Endothelial cell of umbilical vein (primary cell): ENCODE results near the gene CCDC146. TPM values are rescaled to one million over a fixed set of nuclear protein-coding genes. Genes with fewer than 3 reads are reported as not detected.

Experiments used
- BruUV-seq: library from RNA; stranded (reverse); fragments of 400-500 nt; replicated peaks from 2 replicates; lab custom pipeline; 2021; lab: Mats Ljungman, UMichigan
- CTCF ChIA-PET: fragments of 300-600, 350-600 bp; sonication (Branson Sonifier 250); formaldehyde crosslinking; loops from one replicate; lab custom pipeline; 2021; ENCODE audit warnings: antibody characterized with exemption, inconsistent platforms; lab: Charles Lee
- POLR2A ChIA-PET: fragments of 300-600, 350-600 bp; sonication (Branson Sonifier 250); formaldehyde crosslinking; loops from one replicate; lab custom pipeline; 2021; ENCODE audit warnings: antibody characterized with exemption, inconsistent platforms; lab: Charles Lee
- DNase-seq: peaks from one replicate; pipeline ENCODE4 v3.0.0-alpha.2; 2011; ENCODE audit warnings: low read depth, low spot score
- FAIRE-seq: peaks from 2 replicates; lab custom pipeline; 2011; peaks lifted over from hg19 to GRCh38; lab: Jason Lieb, UNC
- H2AFZ ChIP-seq: 2 replicates; pipeline ENCODE4 v1.6.0; 2012; ENCODE audit warnings: low read depth, low read length, control low read depth, inconsistent platforms
- H3K27ac ChIP-seq: 2 replicates; pipeline ENCODE4 v1.5.1; 2011; ENCODE audit warnings: low read depth, mild to moderate bottlenecking, control low read depth, low read length, moderate library complexity; ENCODE audit not compliant: insufficient read depth
- H3K27me3 ChIP-seq, 2 experiments: 2 replicates each; pipeline versions ENCODE4 v1.6.0 to v1.6.1; 2011; ENCODE audit warnings: low read length in 2 of 2, mixed read lengths in 1 of 2; ENCODE audit not compliant: control insufficient read depth in 2 of 2, insufficient read depth in 2 of 2
- H3K36me3 ChIP-seq, 2 experiments: 2 replicates in 1 of 2; 3 replicates in 1 of 2; pipeline ENCODE4 v1.5.1; 2011; ENCODE audit warnings: low read length in 2 of 2, mild to moderate bottlenecking in 1 of 2, moderate library complexity in 1 of 2; ENCODE audit not compliant: control insufficient read depth in 2 of 2, insufficient read depth in 2 of 2; ENCODE audit errors: extremely low read depth in 1 of 2
- H3K4me1 ChIP-seq: 3 replicates; pipeline ENCODE4 v1.5.1; 2011; ENCODE audit warnings: mild to moderate bottlenecking, low read length; ENCODE audit not compliant: control insufficient read depth, insufficient read depth; ENCODE audit errors: extremely low read depth
- H3K4me2 ChIP-seq: 2 replicates; pipeline ENCODE4 v1.6.1; 2011; ENCODE audit warnings: low read length, control low read depth, mixed read lengths; ENCODE audit not compliant: insufficient read depth
- H3K4me3 ChIP-seq, 3 experiments: fragments of 200-600 bp in 1 of 3; sonication (generic), shearing (Covaris generic) in 1 of 3; replicated peaks in 1 of 3; 2 replicates each; pipeline ENCODE4 v1.5.1; 2011 to 2016; ENCODE audit warnings: control low read depth in 3 of 3, low read length in 3 of 3, mild to moderate bottlenecking in 2 of 3, inconsistent platforms in 1 of 3, low read depth in 1 of 3, moderate library complexity in 1 of 3; ENCODE audit not compliant: insufficient read depth in 1 of 3
- H3K79me2 ChIP-seq: 2 replicates; pipeline ENCODE4 v1.6.0; 2012; ENCODE audit warnings: low read length, inconsistent platforms; ENCODE audit not compliant: control insufficient read depth, insufficient read depth
- H3K9ac ChIP-seq: replicated peaks from 2 replicates; pipeline ENCODE3; 2011; ENCODE audit warnings: low read length, control low read depth; ENCODE audit not compliant: insufficient read depth; ENCODE audit errors: extremely low read depth
- H3K9me1 ChIP-seq: replicated peaks from 3 replicates; pipeline ENCODE4 v1.6.0; 2011; ENCODE audit warnings: mild to moderate bottlenecking, low read length; ENCODE audit not compliant: control insufficient read depth, insufficient read depth; ENCODE audit errors: extremely low read depth
- H3K9me3 ChIP-seq: replicated peaks from 2 replicates; pipeline ENCODE4 v1.5.1; 2012; ENCODE audit warnings: low read length, inconsistent platforms; ENCODE audit not compliant: control insufficient read depth, insufficient read depth
- H4K20me1 ChIP-seq: replicated peaks from 2 replicates; pipeline ENCODE3; 2011; ENCODE audit warnings: mild to moderate bottlenecking, low read length; ENCODE audit not compliant: control insufficient read depth, insufficient read depth; ENCODE audit errors: extremely low read depth
- CTCF ChIP-seq, 2 donors: IDR thresholded peaks; 1 replicate in 1 of 2; 2 replicates in 1 of 2; pipeline ENCODE4 v1.5.1; 2011; ENCODE audit warnings: low read length in 2 of 2, mild to moderate bottlenecking in 2 of 2, moderate library complexity in 2 of 2, control low read depth in 1 of 2, inconsistent platforms in 1 of 2, low read depth in 1 of 2; ENCODE audit not compliant: insufficient read depth in 1 of 2; ENCODE audit errors: extremely low read depth in 1 of 2
- EZH2 ChIP-seq: IDR thresholded peaks from 2 replicates; pipeline ENCODE4 v1.6.1; 2012; ENCODE audit warnings: borderline replicate concordance, low read depth, mild to moderate bottlenecking, moderate library complexity, low read length, inconsistent platforms; ENCODE audit not compliant: severe bottlenecking
- FOS ChIP-seq: IDR thresholded peaks from 2 replicates; pipeline ENCODE4 v1.6.1; 2011; ENCODE audit warnings: mild to moderate bottlenecking, low read length, moderate library complexity, borderline replicate concordance; ENCODE audit not compliant: insufficient read depth
- GATA2 ChIP-seq: IDR thresholded peaks from 2 replicates; pipeline ENCODE4 v1.7.0; 2011; ENCODE audit warnings: low read depth, mild to moderate bottlenecking, moderate library complexity, mixed read lengths, low read length; ENCODE audit not compliant: insufficient read length, insufficient read depth
- JUN ChIP-seq: IDR thresholded peaks from 2 replicates; pipeline ENCODE4 v1.6.1; 2011; ENCODE audit warnings: borderline replicate concordance, low read depth; ENCODE audit not compliant: insufficient read length, insufficient read depth
- MYC ChIP-seq: IDR thresholded peaks from one replicate; pipeline ENCODE4 v1.6.1; 2011; ENCODE audit warnings: mild to moderate bottlenecking, low read depth, low read length
- POLR2A ChIP-seq: IDR thresholded peaks from 2 replicates; pipeline ENCODE4 v1.6.1; 2012; ENCODE audit warnings: low read depth, mild to moderate bottlenecking, control low read depth, low read length
- dilution Hi-C: fragments of 300-500 bp; cut with MboI; formaldehyde crosslinking; loops from one replicate; pipeline ENCODE4 v1.15.0; 2019; ENCODE audit warnings: low sequenced_read_pairs; ENCODE audit not compliant: extremely low pct_ligation_motif_present
- intact Hi-C: fragments of 100-400 bp; cut with micrococcal nuclease; formaldehyde crosslinking; loops from one replicate; pipeline ENCODE4 v1.10.0; 2022
- polyA plus RNA-seq, 4 experiments: library from polyadenylated mRNA; depleted of rRNA in 3 of 4; stranded (reverse) in 3 of 4; unstranded in 1 of 4; fragments of >200 nt; gene quantifications; 2 replicates each; pipeline versions ENCODE4 v1.2.1 to v1.2.3, GENCODE V29; 2011 to 2012; ENCODE audit warnings: missing spikeins in 1 of 4
- total RNA-seq: library from RNA; stranded (reverse); gene quantifications from 2 replicates; pipeline ENCODE4 v1.2.3, GENCODE V29; 2021
- TF ChIP-seq, protein P1 (sequence below): IDR thresholded peaks from 2 replicates; pipeline ENCODE4 v1.6.1; 2011; ENCODE audit not compliant: insufficient read depth, insufficient read length

Gene CCDC146
- total and polyA plus RNA-seq, 2 donors (not counting 3 experiments of a cell fraction or from before 2014, with no cell fraction given): 0.65 to 2.2 TPM

GRCh38 chr7:77326131-77326530 is 203.7 kb downstream of the CCDC146 start:
- H3K4me3 ChIP-seq: no peak overlapping the region
- dilution Hi-C loops (no loop called here), intact Hi-C loops (no loop called here)
- H3K27me3 ChIP-seq: no peaks in the 10 kb centered on the region
- POLR2A ChIA-PET: no interaction called here
- peak; percentile 23 for TF ChIP-seq JUN
- no peak for TF ChIP-seq EZH2
- no peak for TF ChIP-seq POLR2A
- TF ChIP-seq FOS: peak; percentile 62
- no peak for TF ChIP-seq GATA2
- no peak for TF ChIP-seq MYC
- no peak for TF ChIP-seq CTCF (IDR thresholded peaks at IDR 0.05; ENCODE audit: extremely low read depth in 1 of 2, insufficient read depth in 1 of 2, low read depth in 1 of 2, low read length in 2 of 2)
- TF ChIP-seq, protein P1, sequence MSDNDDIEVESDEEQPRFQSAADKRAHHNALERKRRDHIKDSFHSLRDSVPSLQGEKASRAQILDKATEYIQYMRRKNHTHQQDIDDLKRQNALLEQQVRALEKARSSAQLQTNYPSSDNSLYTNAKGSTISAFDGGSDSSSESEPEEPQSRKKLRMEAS: no peak
- FAIRE-seq: peak; percentile 71
- H2AFZ ChIP-seq: peak overlapping the region; percentile 28
- peaks cover 53% of the 10 kb centered on the region for H3K4me1 ChIP-seq
- peak overlapping the region; percentile 36 for H3K4me2 ChIP-seq
- CTCF ChIA-PET: interaction anchor here (1.0 to 4.8 kb wide), 3 partner anchors 10 to 79 kb away, joined by 3 to 45 read pairs (median 4); no protein-coding TSS in a partner anchor
- no peaks in the 10 kb centered on the region for H3K36me3 ChIP-seq
- BruUV-seq: no TSS peak
- H3K9ac ChIP-seq: no peak overlapping the region
- no peak overlapping the region for H3K27ac ChIP-seq
- H3K9me3 ChIP-seq: no peaks in the 10 kb centered on the region
- H3K9me1 ChIP-seq: no peaks in the 10 kb centered on the region
- peak; percentile 47 for DNase-seq
- H3K79me2 ChIP-seq: no peaks in the 10 kb centered on the region
- H4K20me1 ChIP-seq: no peaks in the 10 kb centered on the region
